HG02943 (cell line): ENCODE measurements around the gene MTMR1.

Experiments used
- ATAC-seq: cut with Tn5 transposase; IDR thresholded peaks from one replicate; pipeline ENCODE4 v1.9.1; 2021; ENCODE audit warnings: mild to moderate bottlenecking, low read depth, moderate library complexity; ENCODE audit not compliant: unreplicated experiment

MTMR1 gene

GRCh38 chrX:150696331-150696730 lies 3.1 kb downstream of the MTMR1 start:
- no peak for ATAC-seq

- ATAC-seq: no peak
These were observed 3.7 kb downstream of the MTMR1 start for GRCh38 chrX:150696866-150697265.

GRCh38 chrX:150697641-150698040 lies 4.4 kb downstream of the MTMR1 start:
- no peak for ATAC-seq

GRCh38 chrX:150698981-150699380 lies 5.8 kb downstream of the MTMR1 start:
- ATAC-seq: no peak

- no peak for ATAC-seq
These were observed 6.9 kb downstream of the MTMR1 start for GRCh38 chrX:150700107-150700506.

- no peak for ATAC-seq
These were observed 8.2 kb downstream of the MTMR1 start for GRCh38 chrX:150701377-150701776.

- ATAC-seq: no peak
These were observed 9.9 kb downstream of the MTMR1 start for GRCh38 chrX:150702966-150703694.

- ATAC-seq: no peak
These were observed 10.4 kb downstream of the MTMR1 start for GRCh38 chrX:150703695-150703974.

GRCh38 chrX:150704030-150704613 lies 10.9 kb downstream of the MTMR1 start:
- no peak for ATAC-seq

GRCh38 chrX:150712619-150713018 lies 19.4 kb downstream of the MTMR1 start:
- no peak for ATAC-seq

- ATAC-seq: no peak
These were observed 22.0 kb downstream of the MTMR1 start for GRCh38 chrX:150715184-150715583.

GRCh38 chrX:150719621-150720020 lies 26.4 kb downstream of the MTMR1 start:
- no peak for ATAC-seq

- no peak for ATAC-seq
These were observed 36.8 kb downstream of the MTMR1 start for GRCh38 chrX:150729956-150730355.

- ATAC-seq: no peak
These were observed 37.5 kb downstream of the MTMR1 start for GRCh38 chrX:150730719-150731118.

GRCh38 chrX:150731795-150732194 lies 38.6 kb downstream of the MTMR1 start:
- ATAC-seq: no peak

- ATAC-seq: no peak
These were observed 43.3 kb downstream of the MTMR1 start for GRCh38 chrX:150736475-150736874.

GRCh38 chrX:150752124-150752523 lies 58.9 kb downstream of the MTMR1 start:
- ATAC-seq: no peak

GRCh38 chrX:150753357-150753756 lies 60.2 kb downstream of the MTMR1 start:
- no peak for ATAC-seq

- ATAC-seq: no peak
These were observed 60.8 kb downstream of the MTMR1 start for GRCh38 chrX:150753968-150754367.

GRCh38 chrX:150757371-150757770 lies 64.2 kb downstream of the MTMR1 start:
- ATAC-seq: no peak

- no peak for ATAC-seq
These were observed 66.6 kb downstream of the MTMR1 start for GRCh38 chrX:150759568-150760416.
